Activated CD4-positive, alpha-beta T cell treated with anti-CD3 and anti-CD28 coated beads, Interleukin-2, amount 50 U/mL, for 48 hours (primary cell): ENCODE measurements around the gene MICAL2.

Source experiments
- DNase-seq, 2 experiments: peaks; one replicate each; pipeline ENCODE4 v3.0.0-alpha.2; 2020

MICAL2 gene, protein sequence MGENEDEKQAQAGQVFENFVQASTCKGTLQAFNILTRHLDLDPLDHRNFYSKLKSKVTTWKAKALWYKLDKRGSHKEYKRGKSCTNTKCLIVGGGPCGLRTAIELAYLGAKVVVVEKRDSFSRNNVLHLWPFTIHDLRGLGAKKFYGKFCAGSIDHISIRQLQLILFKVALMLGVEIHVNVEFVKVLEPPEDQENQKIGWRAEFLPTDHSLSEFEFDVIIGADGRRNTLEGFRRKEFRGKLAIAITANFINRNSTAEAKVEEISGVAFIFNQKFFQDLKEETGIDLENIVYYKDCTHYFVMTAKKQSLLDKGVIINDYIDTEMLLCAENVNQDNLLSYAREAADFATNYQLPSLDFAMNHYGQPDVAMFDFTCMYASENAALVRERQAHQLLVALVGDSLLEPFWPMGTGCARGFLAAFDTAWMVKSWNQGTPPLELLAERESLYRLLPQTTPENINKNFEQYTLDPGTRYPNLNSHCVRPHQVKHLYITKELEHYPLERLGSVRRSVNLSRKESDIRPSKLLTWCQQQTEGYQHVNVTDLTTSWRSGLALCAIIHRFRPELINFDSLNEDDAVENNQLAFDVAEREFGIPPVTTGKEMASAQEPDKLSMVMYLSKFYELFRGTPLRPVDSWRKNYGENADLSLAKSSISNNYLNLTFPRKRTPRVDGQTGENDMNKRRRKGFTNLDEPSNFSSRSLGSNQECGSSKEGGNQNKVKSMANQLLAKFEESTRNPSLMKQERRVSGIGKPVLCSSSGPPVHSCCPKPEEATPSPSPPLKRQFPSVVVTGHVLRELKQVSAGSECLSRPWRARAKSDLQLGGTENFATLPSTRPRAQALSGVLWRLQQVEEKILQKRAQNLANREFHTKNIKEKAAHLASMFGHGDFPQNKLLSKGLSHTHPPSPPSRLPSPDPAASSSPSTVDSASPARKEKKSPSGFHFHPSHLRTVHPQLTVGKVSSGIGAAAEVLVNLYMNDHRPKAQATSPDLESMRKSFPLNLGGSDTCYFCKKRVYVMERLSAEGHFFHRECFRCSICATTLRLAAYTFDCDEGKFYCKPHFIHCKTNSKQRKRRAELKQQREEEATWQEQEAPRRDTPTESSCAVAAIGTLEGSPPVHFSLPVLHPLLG

GRCh38 chr11:12110201-12110713, at the start of gene MICAL2:
TSS of gene MICAL2 (plus strand) at chr11:12110590. CDS start at chr11:12162156, 51,566 bp downstream.
- DNase-seq, result peak; percentile 86 to 88

DNA sequence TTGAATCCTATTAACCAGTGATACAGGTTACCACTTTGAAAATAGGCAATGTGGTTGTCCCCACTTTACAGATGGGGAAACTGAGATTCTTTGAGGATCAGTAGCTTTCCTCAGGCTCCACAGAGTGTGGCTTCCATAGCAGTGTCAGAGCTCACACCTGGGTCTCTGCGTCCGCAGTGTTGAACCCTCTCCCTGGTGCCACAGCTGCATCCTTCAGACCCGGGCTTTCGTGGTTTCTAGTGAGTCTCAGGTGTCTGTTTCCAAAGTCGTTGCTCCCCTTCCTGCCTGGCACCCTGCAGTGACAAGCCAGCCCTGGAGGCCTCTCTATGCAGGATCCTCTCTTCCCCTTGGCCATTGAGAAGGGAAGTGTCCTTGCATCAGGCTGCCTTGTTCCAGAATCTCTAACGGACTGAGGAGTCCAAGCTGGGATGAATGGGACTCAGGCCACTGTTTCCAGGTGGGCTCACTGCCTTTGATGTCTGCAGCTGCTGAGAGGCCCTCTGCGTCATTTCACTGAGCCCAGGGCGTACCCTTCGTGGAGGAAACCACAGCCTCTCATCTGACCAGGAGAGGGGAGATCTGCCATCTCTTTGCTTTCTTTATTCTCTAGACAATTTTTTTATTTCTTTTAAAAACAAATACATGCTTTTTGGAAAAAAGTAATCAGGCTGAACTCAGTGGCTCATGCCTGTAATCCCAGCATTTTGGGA, 48.4 kb upstream of the MICAL2 start:
- peak in 1 of 2 experiments; percentile 2 for DNase-seq

DNA sequence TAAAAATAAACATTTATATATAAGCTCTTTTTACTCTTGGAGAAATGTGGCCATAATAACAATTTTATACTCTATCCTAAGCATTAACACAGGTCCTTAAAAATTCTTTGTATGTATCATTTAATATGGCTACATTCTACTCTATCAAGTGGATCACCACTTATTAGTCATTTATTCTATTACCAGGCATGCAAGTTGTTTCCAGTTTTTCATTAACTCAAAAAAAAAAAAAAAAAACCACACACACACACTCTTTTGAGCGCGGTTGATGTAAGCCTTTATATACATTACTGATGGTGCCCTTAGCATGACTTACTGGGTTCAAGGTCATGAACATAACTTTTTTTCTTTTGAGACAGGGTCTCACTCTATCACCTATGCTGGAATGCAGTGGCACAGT, 47.1 kb upstream of the MICAL2 start:
- DNase-seq, result no peak

- no peak for DNase-seq
Measured at GRCh38 chr11:12064136-12064953, 46.0 kb upstream of the MICAL2 start.

DNA sequence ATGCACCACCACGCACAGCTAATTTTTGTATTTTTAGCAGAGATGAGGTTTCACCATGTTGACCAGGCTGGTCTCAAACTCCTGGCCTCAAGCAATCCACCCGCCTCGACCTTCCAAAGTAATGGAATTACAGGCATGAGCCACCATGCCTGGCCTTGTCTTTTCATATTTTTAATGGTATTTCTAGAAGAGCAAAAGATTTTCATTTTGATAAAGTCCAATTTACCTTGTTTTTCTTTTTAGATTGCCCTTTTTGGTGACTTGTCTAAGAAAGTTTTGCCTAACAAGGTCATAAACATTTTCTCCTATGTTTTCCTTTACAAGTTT, 45.5 kb upstream of the MICAL2 start:
- no peak for DNase-seq

DNA sequence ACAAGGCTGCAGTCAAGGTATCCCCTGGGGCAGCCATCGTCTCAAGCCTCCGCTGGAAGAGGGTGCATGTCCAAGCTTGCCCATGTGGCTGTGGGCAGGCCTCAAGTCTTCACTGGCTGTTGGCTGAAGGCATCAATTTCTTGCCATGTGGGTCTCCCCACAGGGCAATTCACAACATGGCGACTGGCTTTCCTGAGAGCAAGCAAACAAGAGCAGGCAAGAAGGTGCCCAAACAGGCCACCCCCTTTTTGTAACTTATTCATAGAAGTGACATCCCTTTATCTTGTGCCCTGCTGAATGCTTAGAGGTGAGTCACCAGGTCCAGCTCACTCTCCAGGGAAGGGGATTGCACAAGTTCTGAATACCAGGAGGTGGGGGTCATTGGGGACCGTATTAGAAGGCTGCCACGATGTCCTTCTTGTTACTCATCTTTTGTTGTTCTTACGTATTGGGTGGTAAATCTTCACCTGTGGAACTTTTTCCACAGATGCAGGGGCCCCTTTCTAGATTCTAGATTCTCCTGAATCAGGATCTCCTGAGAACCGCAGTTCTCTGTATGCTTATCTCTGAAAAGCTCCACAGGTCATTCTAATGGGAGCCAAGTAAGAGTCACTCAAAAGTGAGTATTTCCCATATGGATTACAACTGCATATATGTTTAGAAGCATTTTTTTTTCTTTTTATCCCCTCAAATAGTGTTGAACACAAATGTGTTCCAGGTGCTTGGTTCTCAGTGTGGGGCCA, 44.2 kb upstream of the MICAL2 start:
- DNase-seq, result no peak

DNA sequence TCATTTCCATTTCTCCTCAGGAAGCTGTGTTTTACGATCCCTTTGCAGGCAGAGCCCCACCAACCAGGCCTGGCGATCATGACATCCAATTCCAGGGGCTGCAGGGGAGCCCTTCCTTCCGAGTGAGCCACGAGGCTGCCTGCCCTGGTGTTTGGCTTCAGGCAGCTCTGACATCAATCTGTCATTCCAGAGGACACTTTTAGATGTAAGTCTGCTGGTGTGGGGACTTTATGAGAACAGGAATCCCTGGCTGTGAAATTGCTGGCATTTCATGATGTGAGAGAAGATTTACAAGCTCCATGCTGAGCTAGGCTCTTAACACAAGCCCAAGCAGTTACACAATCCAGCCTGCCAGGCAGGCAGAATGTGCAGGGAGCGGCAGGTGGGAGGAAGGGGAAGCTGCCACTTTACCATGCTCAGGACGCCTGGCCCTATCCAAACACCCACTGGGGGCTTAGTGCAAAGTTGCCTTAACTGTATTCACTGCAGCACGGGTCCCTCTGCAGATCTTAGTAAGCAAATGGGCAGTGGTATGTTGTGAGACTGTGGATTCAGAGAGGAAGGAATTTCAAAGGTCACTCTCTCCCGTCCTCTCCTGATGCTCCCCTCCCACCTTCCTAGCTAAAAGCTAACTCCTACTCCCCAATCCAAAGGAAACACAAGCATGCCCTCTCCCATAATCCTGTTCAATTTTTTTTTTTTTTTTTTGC, 43.4 kb upstream of the MICAL2 start:
- no peak for DNase-seq

DNA sequence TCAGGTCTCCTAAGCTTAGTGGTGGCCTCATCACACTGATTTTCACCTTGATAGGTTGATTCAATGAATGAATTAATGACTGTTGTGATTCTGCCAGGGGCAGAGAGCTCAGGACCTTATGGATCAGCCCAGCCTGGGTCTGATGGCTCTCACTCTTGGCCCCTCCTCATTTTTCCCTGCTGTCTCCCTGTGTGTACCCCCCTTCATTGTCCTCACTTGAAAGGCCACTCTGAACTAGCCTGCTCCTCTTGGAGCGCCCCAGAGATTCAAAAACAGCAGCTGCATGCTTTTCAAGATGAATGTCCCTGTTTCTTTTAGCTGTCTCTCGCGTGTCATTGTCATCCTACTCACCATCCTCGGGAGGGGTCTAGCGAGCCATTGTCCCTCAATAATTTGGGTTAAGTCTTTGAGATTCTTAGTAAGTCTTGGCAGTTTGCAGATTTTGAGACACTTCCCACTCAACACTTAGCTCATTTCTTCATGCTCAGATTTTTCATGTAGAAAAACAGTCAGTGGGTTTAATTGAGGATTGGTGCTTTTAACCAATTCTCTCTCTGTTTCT, 42.5 kb upstream of the MICAL2 start:
- no peak for DNase-seq

- DNase-seq, result no peak
Measured at GRCh38 chr11:12069066-12069676, 41.2 kb upstream of the MICAL2 start.

- DNase-seq, result no peak
Measured at GRCh38 chr11:12070446-12071267, 39.7 kb upstream of the MICAL2 start.

DNA sequence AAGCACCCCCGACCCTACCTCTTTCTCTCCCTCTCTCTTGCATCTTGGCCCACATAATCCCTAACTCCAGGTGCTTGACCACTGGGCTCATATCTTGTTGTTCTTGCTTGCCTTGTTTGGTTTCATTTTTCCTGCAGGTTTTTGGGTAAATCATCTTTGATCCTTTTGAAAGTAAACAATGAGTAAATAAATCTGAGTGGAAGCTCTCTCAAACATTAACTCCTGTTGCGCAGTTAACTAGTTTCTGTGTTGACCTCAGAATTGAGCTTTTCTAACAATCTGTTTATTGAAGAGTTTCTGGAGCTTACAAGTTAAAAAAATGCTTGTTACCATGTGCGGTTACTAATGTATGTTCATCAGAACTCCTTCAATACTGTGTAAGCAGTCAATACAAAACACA, 38.8 kb upstream of the MICAL2 start:
- no peak for DNase-seq

- DNase-seq, result no peak
Measured at GRCh38 chr11:12073436-12073835, 37.0 kb upstream of the MICAL2 start.

DNA sequence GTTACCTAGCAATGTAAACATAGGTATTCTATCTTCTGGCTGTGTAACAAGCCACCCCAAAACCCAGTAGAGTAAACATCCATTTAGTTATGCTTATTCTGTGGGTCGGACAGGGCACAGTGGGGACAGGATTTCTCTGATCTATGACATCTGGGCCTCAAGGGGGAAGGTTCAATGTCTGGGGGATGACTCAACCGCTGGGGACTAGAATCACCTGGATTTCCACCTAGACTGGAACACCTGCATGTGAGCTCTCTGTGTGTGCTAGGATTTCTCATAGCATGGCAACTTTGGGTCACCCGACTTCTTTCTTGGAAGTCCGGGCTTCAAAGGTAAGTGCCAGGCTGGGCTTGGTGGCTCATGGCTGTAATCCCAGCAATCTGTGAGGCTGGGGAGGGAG, 36.5 kb upstream of the MICAL2 start:
- no peak for DNase-seq

DNA sequence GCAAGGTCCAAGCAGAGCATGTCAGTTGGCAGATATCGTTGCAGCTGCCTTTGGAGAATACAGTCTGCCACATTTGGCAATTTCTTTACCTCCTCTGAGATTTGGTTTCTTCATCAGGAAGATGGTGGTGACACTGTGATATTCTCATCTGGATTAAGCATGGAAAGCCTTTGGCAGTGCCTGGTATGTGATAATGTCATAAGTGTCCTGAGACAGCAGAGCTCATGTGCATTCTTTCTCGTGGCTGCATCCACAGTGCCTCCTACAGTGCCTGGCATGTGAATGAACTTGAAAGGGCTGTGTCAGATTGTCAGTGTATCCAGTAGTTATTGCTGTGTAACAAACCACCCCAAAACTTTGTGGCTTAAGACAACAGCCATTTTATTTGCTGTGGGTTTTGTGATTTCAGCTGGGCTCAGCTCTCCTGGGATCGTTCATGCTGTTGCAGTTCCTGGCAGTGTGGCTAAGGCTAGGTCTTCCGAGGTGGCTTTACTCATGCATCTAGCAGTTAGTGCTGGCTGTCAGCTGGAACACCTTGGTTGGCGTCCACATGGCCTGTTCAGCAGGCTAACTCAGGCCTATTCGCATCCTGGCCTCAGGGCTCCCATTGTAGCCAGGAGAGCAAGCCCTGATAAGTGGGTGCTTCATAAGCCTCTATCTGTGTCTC, 35.7 kb upstream of the MICAL2 start:
- DNase-seq, result no peak

- no peak for DNase-seq
Measured at GRCh38 chr11:12075291-12075690, 35.1 kb upstream of the MICAL2 start.

DNA sequence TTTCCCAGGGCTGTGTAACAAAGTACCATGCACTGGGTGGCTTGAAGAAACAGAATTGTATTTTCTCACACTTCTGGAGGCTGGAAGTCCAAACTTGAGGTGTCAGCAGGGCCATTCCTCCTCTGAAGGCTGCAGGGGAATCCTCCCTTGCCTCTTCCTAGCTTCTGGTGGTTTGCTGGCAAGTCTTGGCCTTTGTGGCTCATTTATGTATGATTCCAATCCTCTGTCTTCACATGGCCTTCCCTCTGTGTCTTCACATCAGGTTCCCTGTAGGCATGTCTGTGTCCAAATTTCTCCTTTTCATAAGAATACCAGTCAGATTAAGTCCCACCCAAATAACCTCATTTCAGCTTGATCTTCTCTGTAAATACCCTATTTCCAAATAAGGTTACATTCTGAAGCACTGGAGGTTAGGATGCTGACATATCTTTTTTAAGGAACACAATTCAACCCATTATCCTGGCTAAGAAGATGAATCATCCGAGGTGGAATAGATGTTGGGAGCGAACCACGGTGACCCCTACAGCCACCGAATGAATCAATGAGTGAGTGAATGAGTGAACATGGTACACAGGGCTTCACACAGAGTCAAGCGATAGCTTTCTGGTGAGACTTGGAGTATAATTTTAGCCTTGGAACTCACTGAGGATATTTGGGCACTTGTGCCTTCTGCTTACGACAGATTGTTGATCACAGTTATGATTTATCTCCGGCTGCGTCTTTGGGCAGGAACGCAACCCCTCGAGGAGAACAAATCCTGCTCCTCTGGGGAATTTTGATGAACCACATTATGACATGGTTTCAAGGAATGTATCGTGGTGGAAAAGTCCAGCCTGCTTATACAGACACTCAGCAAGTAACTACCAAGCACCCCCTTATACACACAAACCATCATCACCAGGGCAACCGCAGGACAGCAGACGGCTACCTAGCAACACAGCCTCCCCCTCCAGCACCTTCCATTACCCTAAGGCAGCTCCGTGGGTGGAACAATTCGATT, 34.3 kb upstream of the MICAL2 start:
- DNase-seq, result no peak
